Stimulated activated effector memory CD8-positive, alpha-beta T cell treated with anti-CD3 and anti-CD28 coated beads, Interleukin-12 subunit alpha, Interleukin-12 subunit beta, amount 100 ng/mL, for 72 hours (primary cell): ENCODE results near the gene C1orf232.

Experiments
- ATAC-seq: fragments of 150-1000 bp; cut with Tn5 transposase; 2 replicates; pipeline ENCODE4 v1.10.0; 2021
- DNase-seq, 2 donors: peaks; one replicate each; pipeline ENCODE4 v3.0.0; 2021 to 2022; ENCODE audit warnings: low spot score in 2 of 2
- H3K27ac Mint-ChIP-seq: one replicate; pipeline ENCODE4 v1.8.0; 2022; ENCODE audit warnings: mild to moderate bottlenecking, mixed read lengths
- H3K36me3 Mint-ChIP-seq: one replicate; pipeline ENCODE4 v1.8.0; 2022; ENCODE audit warnings: mild to moderate bottlenecking, mixed read lengths
- H3K4me1 Mint-ChIP-seq: one replicate; pipeline ENCODE4 v1.8.0; 2022; ENCODE audit warnings: mixed read lengths
- H3K4me3 Mint-ChIP-seq: one replicate; pipeline ENCODE4 v1.8.0; 2022; ENCODE audit warnings: mild to moderate bottlenecking, mixed read lengths
- H3K9me3 Mint-ChIP-seq: one replicate; pipeline ENCODE4 v1.8.0; 2022; ENCODE audit warnings: mixed read lengths

The C1orf232 gene

GRCh38 chr1:26187882-26188281 is 19.1 kb upstream of the C1orf232 start:
- ATAC-seq (no peak), DNase-seq (no peak)
- no peak overlapping the region for H3K27ac Mint-ChIP-seq
- no peaks in the 10 kb centered on the region for H3K36me3 Mint-ChIP-seq
- H3K9me3 Mint-ChIP-seq, result no peaks in the 10 kb centered on the region
- no peak overlapping the region for H3K4me3 Mint-ChIP-seq
- H3K4me1 Mint-ChIP-seq, result peaks cover 7% of the 10 kb centered on the region

- H3K4me1 Mint-ChIP-seq, result no peaks in the 10 kb centered on the region
- H3K9me3 Mint-ChIP-seq, result no peaks in the 10 kb centered on the region
- no peaks in the 10 kb centered on the region for H3K36me3 Mint-ChIP-seq
- H3K27ac Mint-ChIP-seq, result no peak overlapping the region
- ATAC-seq, result no peak
- H3K4me3 Mint-ChIP-seq, result no peak overlapping the region
- no peak for DNase-seq
Measured at GRCh38 chr1:26184883-26185282, 16.1 kb upstream of the C1orf232 start.

- DNase-seq (no peak), ATAC-seq (no peak)
- no peaks in the 10 kb centered on the region for H3K9me3 Mint-ChIP-seq
- H3K4me3 Mint-ChIP-seq, result no peak overlapping the region
- no peaks in the 10 kb centered on the region for H3K36me3 Mint-ChIP-seq
- no peak overlapping the region for H3K27ac Mint-ChIP-seq
- no peaks in the 10 kb centered on the region for H3K4me1 Mint-ChIP-seq
Measured at GRCh38 chr1:26184086-26184485, 15.3 kb upstream of the C1orf232 start.

GRCh38 chr1:26182383-26182696 is 13.6 kb upstream of the C1orf232 start:
- no peaks in the 10 kb centered on the region for H3K4me1 Mint-ChIP-seq
- H3K36me3 Mint-ChIP-seq, result no peaks in the 10 kb centered on the region
- no peak for DNase-seq
- H3K27ac Mint-ChIP-seq, result no peak overlapping the region
- no peaks in the 10 kb centered on the region for H3K9me3 Mint-ChIP-seq
- ATAC-seq, result no peak
- H3K4me3 Mint-ChIP-seq, result no peak overlapping the region

GRCh38 chr1:26181586-26182382 is 13.0 kb upstream of the C1orf232 start:
- H3K9me3 Mint-ChIP-seq, result no peaks in the 10 kb centered on the region
- no peaks in the 10 kb centered on the region for H3K36me3 Mint-ChIP-seq
- H3K27ac Mint-ChIP-seq, result no peak overlapping the region
- no peak for DNase-seq
- no peaks in the 10 kb centered on the region for H3K4me1 Mint-ChIP-seq
- ATAC-seq, result peak; percentile 81
- H3K4me3 Mint-ChIP-seq, result no peak overlapping the region

GRCh38 chr1:26180010-26180506 is 11.3 kb upstream of the C1orf232 start:
- ATAC-seq (no peak), DNase-seq (no peak)
- Mint-ChIP-seq H3K36me3 (no peaks in the 10 kb centered on the region), H3K27ac (no peak overlapping the region), H3K4me1 (no peaks in the 10 kb centered on the region), H3K9me3 (no peaks in the 10 kb centered on the region), H3K4me3 (no peak overlapping the region)

GRCh38 chr1:26177182-26177684 is 8.5 kb upstream of the C1orf232 start, which contains the start of gene CNKSR1:
TSS of gene CNKSR1 (plus strand) at chr1:26177491. CDS start at chr1:26177548, 57 bp downstream.
- Mint-ChIP-seq H3K36me3 (no peaks in the 10 kb centered on the region), H3K27ac (peak within 1 kb of the TSS; percentile 34), H3K4me3 (no peak within 1 kb of the TSS), H3K9me3 (no peaks in the 10 kb centered on the region), H3K4me1 (no peaks in the 10 kb centered on the region)
- ATAC-seq, result no peak
- no peak for DNase-seq

- H3K27ac Mint-ChIP-seq, result no peak overlapping the region
- peaks cover 11% of the 10 kb centered on the region for H3K4me1 Mint-ChIP-seq
- no peaks in the 10 kb centered on the region for H3K9me3 Mint-ChIP-seq
- ATAC-seq (no peak), DNase-seq (no peak)
- H3K4me3 Mint-ChIP-seq, result no peak overlapping the region
- no peaks in the 10 kb centered on the region for H3K36me3 Mint-ChIP-seq
Measured at GRCh38 chr1:26175346-26175745, 6.6 kb upstream of the C1orf232 start.

- DNase-seq, result no peak
- Mint-ChIP-seq H3K4me1 (peaks cover 22% of the 10 kb centered on the region), H3K36me3 (no peaks in the 10 kb centered on the region), H3K9me3 (no peaks in the 10 kb centered on the region), H3K4me3 (peak within 1 kb of the TSS; percentile 84), H3K27ac (peak within 1 kb of the TSS; percentile 90)
- no peak for ATAC-seq
Measured at GRCh38 chr1:26171084-26172072, 2.6 kb upstream of the C1orf232 start, which contains the start of gene ZNF593OS. TSS of gene ZNF593OS (minus strand) at chr1:26171832. CDS start at chr1:26171661, 171 bp downstream.

GRCh38 chr1:26170472-26170821 is 1.7 kb upstream of the C1orf232 start:
- no peaks in the 10 kb centered on the region for H3K9me3 Mint-ChIP-seq
- H3K4me3 Mint-ChIP-seq, result peak overlapping the region; percentile 84
- no peak for ATAC-seq
- peak overlapping the region; percentile 90 for H3K27ac Mint-ChIP-seq
- H3K36me3 Mint-ChIP-seq, result no peaks in the 10 kb centered on the region
- peaks cover 22% of the 10 kb centered on the region for H3K4me1 Mint-ChIP-seq
- DNase-seq, result no peak

- Mint-ChIP-seq H3K4me1 (peaks cover 26% of the 10 kb centered on the region), H3K36me3 (no peaks in the 10 kb centered on the region), H3K9me3 (no peaks in the 10 kb centered on the region), H3K4me3 (peak within 1 kb of the TSS; percentile 84), H3K27ac (peak within 1 kb of the TSS; percentile 90)
- ATAC-seq (peak; percentile 96), DNase-seq (peak; percentile 93 to 95)
Measured at GRCh38 chr1:26169669-26170471, 1.1 kb upstream of the C1orf232 start, which contains the start of gene ZNF593. TSS of gene ZNF593 (plus strand) at chr1:26169908. CDS start at chr1:26169984, 76 bp downstream.

GRCh38 chr1:26169198-26169554 is 413 bp upstream of the C1orf232 start:
- Mint-ChIP-seq H3K9me3 (no peaks in the 10 kb centered on the region), H3K27ac (peak overlapping the region; percentile 90), H3K4me3 (peak overlapping the region; percentile 84), H3K36me3 (no peaks in the 10 kb centered on the region), H3K4me1 (peaks cover 31% of the 10 kb centered on the region)
- DNase-seq, result no peak
- ATAC-seq, result no peak

GRCh38 chr1:26166719-26167281 is 2.0 kb downstream of the C1orf232 start:
- DNase-seq, result no peak
- H3K36me3 Mint-ChIP-seq, result no peaks in the 10 kb centered on the region
- H3K4me1 Mint-ChIP-seq, result peaks cover 36% of the 10 kb centered on the region

More at GRCh38 chr1:26166719-26167281, 2.0 kb downstream of the C1orf232 start:
- Mint-ChIP-seq H3K9me3 (no peaks in the 10 kb centered on the region), H3K27ac (no peak overlapping the region), H3K4me3 (no peak overlapping the region)
- no peak for ATAC-seq
